ENCODE measurements around the gene S100A10.
A peak's percentile ranks its signal among the peaks of the same experiment; 100 is the strongest.

GRCh38 chr1:152018537-152018936 is 24.9 kb upstream of the S100A10 start:
- TF ChIP-seq CTCF (conservative IDR thresholded peaks at IDR 0.05; ENCODE audit: low read length), result peak; percentile 65
- TF ChIP-seq EZH2phosphoT487 (IDR thresholded peaks at IDR 0.05; ENCODE audit: borderline replicate concordance), result no peak
